HG03103 (cell line): Measurements from ENCODE around the gene PCDHGB3.
A peak's percentile ranks its signal among the peaks of the same experiment; 100 is the strongest.
"Not testable (repeated sequence)": the region's sequence is repeated elsewhere in the genome, so short reads cannot be mapped to it uniquely, and the experiment has no call there.

ENCODE experiments used
- ATAC-seq: cut with Tn5 transposase; IDR thresholded peaks from one replicate; pipeline ENCODE4 v1.9.1; 2021; ENCODE audit warnings: low read depth; ENCODE audit not compliant: unreplicated experiment

PCDHGB3 gene

GRCh38 chr5:141389153-141390042, 19.4 kb downstream of the PCDHGB3 start:
- no peak for ATAC-seq

GRCh38 chr5:141392429-141393198, 22.6 kb downstream of the PCDHGB3 start, which contains the start of gene PCDHGA8:
PCDHGA8 (plus strand) TSS chr5:141392633; CDS start chr5:141392814, 181 bp downstream.
- ATAC-seq, result no peak

- ATAC-seq, result no peak
Measured at GRCh38 chr5:141393267-141393666, 23.2 kb downstream of the PCDHGB3 start.

- ATAC-seq, result not testable (repeated sequence)
Measured at GRCh38 chr5:141394401-141395187, 24.6 kb downstream of the PCDHGB3 start.

GRCh38 chr5:141397756-141398551, 27.9 kb downstream of the PCDHGB3 start, which contains the start of gene PCDHGB5:
PCDHGB5 (plus strand) TSS chr5:141397947; CDS start chr5:141398128, 181 bp downstream.
- peak; percentile 94 for ATAC-seq

GRCh38 chr5:141398608-141399007, 28.6 kb downstream of the PCDHGB3 start:
- no peak for ATAC-seq

GRCh38 chr5:141399555-141400258, 29.7 kb downstream of the PCDHGB3 start:
- ATAC-seq, result no peak

- ATAC-seq, result no peak
Measured at GRCh38 chr5:141402553-141403243, 32.7 kb downstream of the PCDHGB3 start, which contains the start of gene PCDHGA9. PCDHGA9 (plus strand) TSS chr5:141402778; CDS start chr5:141402953, 175 bp downstream.

GRCh38 chr5:141403387-141403786, 33.3 kb downstream of the PCDHGB3 start:
- no peak for ATAC-seq

- ATAC-seq, result not testable (repeated sequence)
Measured at GRCh38 chr5:141407790-141408505, 37.9 kb downstream of the PCDHGB3 start, which contains the start of gene PCDHGB6. PCDHGB6 (plus strand) TSS chr5:141408021; CDS start chr5:141408203, 182 bp downstream.

GRCh38 chr5:141409598-141410306, 39.7 kb downstream of the PCDHGB3 start:
- ATAC-seq, result no peak

GRCh38 chr5:141411575-141411974, 41.5 kb downstream of the PCDHGB3 start:
- ATAC-seq, result no peak

GRCh38 chr5:141412854-141413539, 43.0 kb downstream of the PCDHGB3 start, which contains the start of gene PCDHGA10:
PCDHGA10 (plus strand) TSS chr5:141412987; CDS start chr5:141413176, 189 bp downstream.
- peak; percentile 46 for ATAC-seq

- no peak for ATAC-seq
Measured at GRCh38 chr5:141413540-141414069, 43.6 kb downstream of the PCDHGB3 start.

- not testable (repeated sequence) for ATAC-seq
Measured at GRCh38 chr5:141414548-141415274, 44.7 kb downstream of the PCDHGB3 start.
